H9 (cell line): ENCODE measurements around the gene ZSCAN31. TPM values are rescaled to one million over a fixed set of nuclear protein-coding genes. Genes with fewer than 3 reads are reported as not detected.

Source experiments
- DNase-seq: peaks from one replicate; pipeline ENCODE4 v3.0.0-alpha.2; 2017
- H2AFZ ChIP-seq: one replicate; pipeline ENCODE4 v1.6.1; 2013; ENCODE audit warnings: mild to moderate bottlenecking, low read length, control low read depth, moderate library complexity
- H2AK5ac ChIP-seq: 2 replicates; pipeline ENCODE4 v1.6.1; 2013; ENCODE audit warnings: low read length, control low read depth, mixed read lengths; ENCODE audit not compliant: insufficient read length
- H2BK120ac ChIP-seq: one replicate; pipeline ENCODE4 v1.6.1; 2013; ENCODE audit warnings: low read depth, mild to moderate bottlenecking, low read length, control low read depth, inconsistent platforms; ENCODE audit not compliant: poor library complexity, severe bottlenecking
- H2BK12ac ChIP-seq: 2 replicates; pipeline ENCODE4 v1.6.1; 2013; ENCODE audit warnings: low read length, control low read depth, mixed read lengths, low read depth; ENCODE audit not compliant: insufficient read length
- H2BK15ac ChIP-seq: 2 replicates; pipeline ENCODE4 v1.6.1; 2013; ENCODE audit warnings: low read depth, low read length, control low read depth
- H2BK20ac ChIP-seq: one replicate; pipeline ENCODE4 v1.6.1; 2013; ENCODE audit warnings: low read depth, mild to moderate bottlenecking, low read length, control low read depth, inconsistent platforms; ENCODE audit not compliant: poor library complexity, severe bottlenecking
- H2BK5ac ChIP-seq: 2 replicates; pipeline ENCODE4 v1.6.1; 2013; ENCODE audit warnings: low read length, control low read depth, mixed read lengths; ENCODE audit not compliant: insufficient read length
- H3K14ac ChIP-seq: 2 replicates; pipeline ENCODE4 v1.6.1; 2013; ENCODE audit warnings: low read length, control low read depth; ENCODE audit not compliant: insufficient read depth
- H3K18ac ChIP-seq: 2 replicates; pipeline ENCODE4 v1.6.1; 2013; ENCODE audit warnings: low read depth, mild to moderate bottlenecking, mixed read lengths, low read length, control low read depth; ENCODE audit not compliant: insufficient read length
- H3K23ac ChIP-seq: 2 replicates; pipeline ENCODE4 v1.6.1; 2013; ENCODE audit warnings: low read length, control low read depth, mixed read lengths, low read depth; ENCODE audit not compliant: insufficient read length
- H3K23me2 ChIP-seq: 2 replicates; pipeline ENCODE4 v1.6.1; 2013; ENCODE audit warnings: low read depth, mild to moderate bottlenecking, mixed read lengths, low read length, control low read depth; ENCODE audit not compliant: insufficient read length, poor library complexity, severe bottlenecking
- H3K27ac ChIP-seq: 2 replicates; pipeline ENCODE4 v1.5.1; 2013; ENCODE audit warnings: low read length, control low read depth, mixed read lengths, low read depth; ENCODE audit not compliant: insufficient read length
- H3K27me3 ChIP-seq: 2 replicates; pipeline ENCODE4 v1.6.1; 2013; ENCODE audit warnings: low read length, control low read depth, inconsistent platforms; ENCODE audit not compliant: insufficient read depth
- H3K4ac ChIP-seq: 2 replicates; pipeline ENCODE4 v1.6.1; 2013; ENCODE audit warnings: low read depth, mild to moderate bottlenecking, control low read depth, inconsistent platforms, low read length, moderate library complexity
- H3K4me1 ChIP-seq: 2 replicates; pipeline ENCODE4 v1.6.1; 2013; ENCODE audit warnings: low read length, control low read depth, inconsistent platforms; ENCODE audit not compliant: insufficient read depth
- H3K4me2 ChIP-seq: 2 replicates; pipeline ENCODE4 v1.6.1; 2013; ENCODE audit warnings: low read length, control low read depth, mixed read lengths; ENCODE audit not compliant: insufficient read length, insufficient read depth
- H3K56ac ChIP-seq: 2 replicates; pipeline ENCODE4 v1.6.1; 2013; ENCODE audit warnings: low read depth, mild to moderate bottlenecking, mixed read lengths, low read length, control low read depth; ENCODE audit not compliant: insufficient read length
- H3K79me1 ChIP-seq: 2 replicates; pipeline ENCODE4 v1.6.1; 2013; ENCODE audit warnings: low read depth, mild to moderate bottlenecking, moderate library complexity, low read length, control low read depth, inconsistent platforms; ENCODE audit not compliant: insufficient read depth, poor library complexity, severe bottlenecking
- H3K79me2 ChIP-seq: 2 replicates; pipeline ENCODE4 v1.6.1; 2013; ENCODE audit warnings: low read length, control low read depth, inconsistent platforms; ENCODE audit not compliant: insufficient read depth
- H3K9ac ChIP-seq: 2 replicates; pipeline ENCODE4 v1.6.1; 2013; ENCODE audit warnings: low read length, control low read depth, mixed read lengths; ENCODE audit not compliant: insufficient read length; ENCODE audit errors: extremely low read depth
- H3K9me3 ChIP-seq: one replicate; pipeline ENCODE4 v1.6.1; 2013; ENCODE audit warnings: low read depth, low read length, inconsistent platforms; ENCODE audit not compliant: control insufficient read depth
- H3T11ph ChIP-seq: one replicate; pipeline ENCODE4 v1.6.1; 2013; ENCODE audit warnings: mild to moderate bottlenecking, low read length, control low read depth, inconsistent platforms
- H4K20me1 ChIP-seq: one replicate; pipeline ENCODE4 v1.6.1; 2013; ENCODE audit not compliant: control insufficient read depth, insufficient read length, insufficient read depth
- H4K5ac ChIP-seq: 2 replicates; pipeline ENCODE4 v1.6.1; 2013; ENCODE audit warnings: low read depth, mild to moderate bottlenecking, mixed read lengths, low read length, control low read depth; ENCODE audit not compliant: insufficient read length
- H4K8ac ChIP-seq: replicated peaks from 2 replicates; pipeline ENCODE4 v1.6.1; 2013; ENCODE audit warnings: low read length, control low read depth, mixed read lengths, low read depth; ENCODE audit not compliant: insufficient read length
- H4K91ac ChIP-seq: 2 replicates; pipeline ENCODE4 v1.6.1; 2013; ENCODE audit warnings: low read depth, mild to moderate bottlenecking, moderate library complexity, mixed read lengths, low read length, control low read depth; ENCODE audit not compliant: insufficient read length
- H3K27ac Mint-ChIP-seq, 3 experiments: 2 replicates in 2 of 3; 3 replicates in 1 of 3; pipeline ENCODE4 v1.8.0; 2020 to 2021; ENCODE audit warnings: mixed read lengths in 3 of 3, mild to moderate bottlenecking in 1 of 3, moderate library complexity in 1 of 3
- H3K27me3 Mint-ChIP-seq: 2 replicates; pipeline ENCODE4 v1.8.0; 2021; ENCODE audit warnings: low read depth, mild to moderate bottlenecking, moderate library complexity, mixed read lengths
- H3K36me3 Mint-ChIP-seq, 3 experiments: 2 replicates in 2 of 3; 3 replicates in 1 of 3; pipeline ENCODE4 v1.8.0; 2020 to 2021; ENCODE audit warnings: low read depth in 3 of 3, mixed read lengths in 3 of 3; ENCODE audit not compliant: insufficient read depth in 1 of 3
- H3K4me1 Mint-ChIP-seq, 2 experiments: 2 replicates each; pipeline ENCODE4 v1.8.0; 2020; ENCODE audit warnings: mixed read lengths in 2 of 2
- H3K4me3 Mint-ChIP-seq, 2 experiments: 2 replicates in 1 of 2; 3 replicates in 1 of 2; pipeline ENCODE4 v1.8.0; 2020 to 2021; ENCODE audit warnings: mild to moderate bottlenecking in 2 of 2, mixed read lengths in 2 of 2, moderate library complexity in 1 of 2
- H3K9me3 Mint-ChIP-seq, 2 experiments: 2 replicates in 1 of 2; 3 replicates in 1 of 2; pipeline ENCODE4 v1.8.0; 2020; ENCODE audit warnings: mild to moderate bottlenecking in 2 of 2, mixed read lengths in 2 of 2, moderate library complexity in 1 of 2
- WGBS: extraction: QIAGEN DNeasy Blood & Tissue Kit; methylation state at CpG from one replicate; pipeline ENCODE4 v1.1.7; 2013; ENCODE audit warnings: missing lambda C conversion rate, low lambda C conversion rate, mixed read lengths; ENCODE audit not compliant: insufficient read length; ENCODE audit errors: extremely low coverage; 5-methylcytosine and 5-hydroxymethylcytosine counted together
- total RNA-seq: library from RNA; stranded (reverse); gene quantifications from 2 replicates; pipeline ENCODE4 v1.2.1, GENCODE V29; 2021
- TF ChIP-seq, protein P1 (sequence below): fragments of 200-600 bp; sonication (generic); conservative IDR thresholded peaks from 3 replicates; pipeline ENCODE4 v1.8.0; 2021; ENCODE audit warnings: antibody characterized with exemption, mild to moderate bottlenecking

Gene ZSCAN31
- total RNA-seq, 1 experiment from 2014 or later: 7.1 TPM

DNA sequence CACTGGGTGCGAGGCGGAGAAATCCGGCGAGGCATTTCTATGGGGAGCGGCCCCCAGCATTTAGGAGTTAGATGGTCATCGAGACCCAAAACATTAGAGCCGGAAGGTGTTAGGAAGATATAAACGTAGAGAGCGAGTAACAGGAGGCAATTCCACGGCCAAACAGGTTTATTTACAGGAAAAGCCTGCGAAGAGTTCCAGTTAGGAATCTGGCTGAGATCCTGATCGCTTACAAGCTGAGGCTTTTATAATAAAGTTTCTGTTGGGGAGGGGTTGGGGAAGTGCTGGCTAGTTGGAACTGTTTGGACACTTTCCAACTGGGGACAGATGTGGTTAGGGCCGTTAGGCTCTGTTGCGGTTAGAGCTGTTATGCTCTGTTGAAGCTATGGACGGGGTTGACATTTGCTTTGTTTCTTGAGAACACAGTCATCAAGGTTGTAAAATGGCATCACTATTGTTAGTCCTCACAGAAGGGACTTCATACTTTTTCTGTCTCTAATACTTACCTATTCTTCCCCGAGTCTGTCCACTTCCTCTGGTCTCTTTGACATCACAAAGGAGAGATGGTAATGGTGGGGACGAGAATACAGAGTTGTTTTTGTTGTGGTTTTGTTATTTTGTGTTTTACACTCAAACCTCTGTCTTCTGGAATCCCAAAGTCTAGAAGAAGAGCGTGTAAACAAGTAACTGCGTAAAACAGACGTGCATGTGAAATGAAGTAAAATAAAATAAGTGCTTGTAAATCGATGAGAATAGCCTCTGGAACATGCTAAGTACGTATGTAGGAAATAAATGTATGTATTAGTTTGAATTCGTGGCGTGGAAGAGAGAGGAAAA lies 554 bp upstream of the ZSCAN31 start:
- H3K36me3 Mint-ChIP-seq: no peaks in the 10 kb centered on the region

More for the DNA sequence above, 554 bp upstream of the ZSCAN31 start:
- Histone ChIP-seq H3K9me3 (no peaks in the 10 kb centered on the region), H2BK12ac (no peak overlapping the region), H3K9ac (peak overlapping the region; percentile 91), H2BK120ac (no peak overlapping the region), H3K4me1 (no peaks in the 10 kb centered on the region), H3K14ac (peak overlapping the region; percentile 97), H2BK5ac (no peak overlapping the region), H3K18ac (peak overlapping the region; percentile 86), H3K23ac (no peak overlapping the region), H3K79me2 (no peaks in the 10 kb centered on the region), H3K27ac (peak overlapping the region; percentile 91), H3K4ac (peak overlapping the region; percentile 8; the same call in 1 of the 2 replicates), H4K91ac (no peak overlapping the region), H3K79me1 (no peaks in the 10 kb centered on the region), H3K56ac (no peak overlapping the region), H4K5ac (no peak overlapping the region), H2AK5ac (no peak overlapping the region), H2AFZ (no peak overlapping the region), H3K4me2 (peak overlapping the region; percentile 87), H3T11ph (peak overlapping the region; percentile 80), H4K8ac (no peak overlapping the region), H3K23me2 (peaks cover 14% of the 10 kb centered on the region), H3K27me3 (no peaks in the 10 kb centered on the region), H2BK15ac (no peak overlapping the region), H4K20me1 (no peaks in the 10 kb centered on the region), H2BK20ac (no peak overlapping the region)
- DNase-seq: no peak
- peaks cover 9 to 11% of the 10 kb centered on the region in 2 experiments; a peak in 3 of 4 replicates for H3K4me1 Mint-ChIP-seq
- H3K9me3 Mint-ChIP-seq: no peaks in the 10 kb centered on the region
- no peak overlapping the region for H3K4me3 Mint-ChIP-seq
- H3K27me3 Mint-ChIP-seq: 0 out of 2 replicates have a peak, but pooled peaks cover 1% of the 10 kb centered on the region
- no peak overlapping the region for H3K27ac Mint-ChIP-seq
- 100% methylated on average over 4 of the region's 24 CpGs for WGBS
- TF ChIP-seq, protein P1, sequence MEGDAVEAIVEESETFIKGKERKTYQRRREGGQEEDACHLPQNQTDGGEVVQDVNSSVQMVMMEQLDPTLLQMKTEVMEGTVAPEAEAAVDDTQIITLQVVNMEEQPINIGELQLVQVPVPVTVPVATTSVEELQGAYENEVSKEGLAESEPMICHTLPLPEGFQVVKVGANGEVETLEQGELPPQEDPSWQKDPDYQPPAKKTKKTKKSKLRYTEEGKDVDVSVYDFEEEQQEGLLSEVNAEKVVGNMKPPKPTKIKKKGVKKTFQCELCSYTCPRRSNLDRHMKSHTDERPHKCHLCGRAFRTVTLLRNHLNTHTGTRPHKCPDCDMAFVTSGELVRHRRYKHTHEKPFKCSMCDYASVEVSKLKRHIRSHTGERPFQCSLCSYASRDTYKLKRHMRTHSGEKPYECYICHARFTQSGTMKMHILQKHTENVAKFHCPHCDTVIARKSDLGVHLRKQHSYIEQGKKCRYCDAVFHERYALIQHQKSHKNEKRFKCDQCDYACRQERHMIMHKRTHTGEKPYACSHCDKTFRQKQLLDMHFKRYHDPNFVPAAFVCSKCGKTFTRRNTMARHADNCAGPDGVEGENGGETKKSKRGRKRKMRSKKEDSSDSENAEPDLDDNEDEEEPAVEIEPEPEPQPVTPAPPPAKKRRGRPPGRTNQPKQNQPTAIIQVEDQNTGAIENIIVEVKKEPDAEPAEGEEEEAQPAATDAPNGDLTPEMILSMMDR: no peak
